Measurements from ENCODE around the gene PRND.
"Not testable (repeated sequence)": the region's sequence is repeated elsewhere in the genome, so short reads cannot be mapped to it uniquely, and the experiment has no call there.

Gene PRND

GRCh38 chr20:4759100-4759884, 37.6 kb downstream of the PRND start:
- not testable (repeated sequence) for H2BK5ac ChIP-seq (ENCODE audit: low read depth, low read length, poor library complexity); H3K4me1 ChIP-seq (ENCODE audit: control insufficient read depth in 1 of 2, insufficient read depth in 2 of 2, low read length in 2 of 2); H3K18ac ChIP-seq (ENCODE audit: low read length); H2AK5ac ChIP-seq (ENCODE audit: low read length); H4K91ac ChIP-seq (ENCODE audit: low read depth, low read length); H2BK12ac ChIP-seq (ENCODE audit: low read length); H3K36me3 ChIP-seq (ENCODE audit: control insufficient read depth in 1 of 2, insufficient read depth in 2 of 2, low read length in 2 of 2); H3K14ac ChIP-seq (ENCODE audit: low read length); H3K23ac ChIP-seq (ENCODE audit: low read length); H2AFZ ChIP-seq (ENCODE audit: insufficient read depth, low read length, poor library complexity); H3K9me3 ChIP-seq (ENCODE audit: insufficient read depth, low read depth, low read length); H2BK120ac ChIP-seq (ENCODE audit: insufficient read depth, low read length, poor library complexity); H3K27ac ChIP-seq (ENCODE audit: low read depth, low read length); H3K4me2 ChIP-seq (ENCODE audit: low read length); H3K79me1 ChIP-seq (ENCODE audit: low read length); H3K4ac ChIP-seq (ENCODE audit: low read depth, low read length); H3K4me3 ChIP-seq (ENCODE audit: low read depth, low read length); H4K12ac ChIP-seq (ENCODE audit: low read depth, low read length); H3K9ac ChIP-seq (ENCODE audit: low read length); H3K27me3 ChIP-seq (ENCODE audit: insufficient read depth, low read length); H3K79me2 ChIP-seq (ENCODE audit: control insufficient read depth, insufficient read depth, low read length, poor library complexity)
- DNase-seq = peak in 1 of 2 donors; percentile 14
- H4K8ac ChIP-seq (ENCODE audit: low read depth, low read length) = peak overlapping the region; percentile 72
- WGBS (ENCODE audit: extremely low coverage, insufficient coverage, insufficient read length) = no CpG with 5 or more reads among the region's 16 CpGs

- H4K91ac ChIP-seq (ENCODE audit: low read depth, low read length) = no peak overlapping the region
- H3K4me3 ChIP-seq (ENCODE audit: low read depth, low read length) = no peak overlapping the region
- H2BK12ac ChIP-seq (ENCODE audit: low read length) = no peak overlapping the region
- no peak overlapping the region for H3K27ac ChIP-seq (ENCODE audit: low read depth, low read length)
- no peaks in the 10 kb centered on the region for H3K79me2 ChIP-seq (ENCODE audit: control insufficient read depth, insufficient read depth, low read length, poor library complexity)
- H3K79me1 ChIP-seq (ENCODE audit: low read length) = peaks cover 4% of the 10 kb centered on the region
- H3K9ac ChIP-seq (ENCODE audit: low read length) = no peak overlapping the region
- no peak overlapping the region for H2AFZ ChIP-seq (ENCODE audit: insufficient read depth, low read length, poor library complexity)
- WGBS (ENCODE audit: extremely low coverage, insufficient coverage, insufficient read length) = no CpG with 5 or more reads among the region's 10 CpGs
- no peak overlapping the region for H3K14ac ChIP-seq (ENCODE audit: low read length)
- H3K4me2 ChIP-seq (ENCODE audit: low read length) = no peak overlapping the region
- H3K23ac ChIP-seq (ENCODE audit: low read length) = no peak overlapping the region
- peaks cover 2% of the 10 kb centered on the region for H3K9me3 ChIP-seq (ENCODE audit: insufficient read depth, low read depth, low read length)
- H3K4me1 ChIP-seq (ENCODE audit: control insufficient read depth in 1 of 2, insufficient read depth in 2 of 2, low read length in 2 of 2) = peaks cover 5% of the 10 kb centered on the region in 2 experiments
- H3K18ac ChIP-seq (ENCODE audit: low read length) = no peak overlapping the region
- no peak overlapping the region for H2AK5ac ChIP-seq (ENCODE audit: low read length)
- H3K27me3 ChIP-seq (ENCODE audit: insufficient read depth, low read length) = no peaks in the 10 kb centered on the region
- no peak overlapping the region for H4K8ac ChIP-seq (ENCODE audit: low read depth, low read length)
- H3K4ac ChIP-seq (ENCODE audit: low read depth, low read length) = no peak overlapping the region
- H4K12ac ChIP-seq (ENCODE audit: low read depth, low read length) = no peak overlapping the region
- H3K36me3 ChIP-seq (ENCODE audit: control insufficient read depth in 1 of 2, insufficient read depth in 2 of 2, low read length in 2 of 2) = no peaks in the 10 kb centered on the region
- H2BK120ac ChIP-seq (ENCODE audit: insufficient read depth, low read length, poor library complexity) = no peak overlapping the region
- no peak for DNase-seq
- H2BK5ac ChIP-seq (ENCODE audit: low read depth, low read length, poor library complexity) = no peak overlapping the region
These were observed 41.6 kb downstream of the PRND start for GRCh38 chr20:4763261-4763660.

- Histone ChIP-seq H3K4me1 (ENCODE audit: control insufficient read depth in 1 of 2, insufficient read depth in 2 of 2, low read length in 2 of 2) (peaks cover 5% of the 10 kb centered on the region in 2 experiments), H3K14ac (ENCODE audit: low read length) (no peak overlapping the region), H3K79me2 (ENCODE audit: control insufficient read depth, insufficient read depth, low read length, poor library complexity) (no peaks in the 10 kb centered on the region), H3K27me3 (ENCODE audit: insufficient read depth, low read length) (no peaks in the 10 kb centered on the region), H2AFZ (ENCODE audit: insufficient read depth, low read length, poor library complexity) (no peak overlapping the region), H3K79me1 (ENCODE audit: low read length) (peaks cover 4% of the 10 kb centered on the region), H4K8ac (ENCODE audit: low read depth, low read length) (no peak overlapping the region), H3K18ac (ENCODE audit: low read length) (no peak overlapping the region), H4K91ac (ENCODE audit: low read depth, low read length) (no peak overlapping the region), H2BK120ac (ENCODE audit: insufficient read depth, low read length, poor library complexity) (no peak overlapping the region), H3K4me2 (ENCODE audit: low read length) (no peak overlapping the region), H3K9me3 (ENCODE audit: insufficient read depth, low read depth, low read length) (peaks cover 2% of the 10 kb centered on the region), H2BK5ac (ENCODE audit: low read depth, low read length, poor library complexity) (no peak overlapping the region), H3K4me3 (ENCODE audit: low read depth, low read length) (no peak overlapping the region), H2AK5ac (ENCODE audit: low read length) (no peak overlapping the region), H3K36me3 (ENCODE audit: control insufficient read depth in 1 of 2, insufficient read depth in 2 of 2, low read length in 2 of 2) (no peaks in the 10 kb centered on the region), H3K4ac (ENCODE audit: low read depth, low read length) (no peak overlapping the region), H4K12ac (ENCODE audit: low read depth, low read length) (no peak overlapping the region), H2BK12ac (ENCODE audit: low read length) (no peak overlapping the region), H3K9ac (ENCODE audit: low read length) (no peak overlapping the region), H3K27ac (ENCODE audit: low read depth, low read length) (no peak overlapping the region), H3K23ac (ENCODE audit: low read length) (no peak overlapping the region)
- DNase-seq = peak in 1 of 2 donors; percentile 12
- WGBS (ENCODE audit: extremely low coverage, insufficient coverage, insufficient read length) = no CpG with 5 or more reads among the region's 3 CpGs
These were observed 42.2 kb downstream of the PRND start for GRCh38 chr20:4763723-4764510.

GRCh38 chr20:4764805-4765204, 43.1 kb downstream of the PRND start:
- Histone ChIP-seq H3K14ac (ENCODE audit: low read length) (no peak overlapping the region), H3K79me1 (ENCODE audit: low read length) (peaks cover 4% of the 10 kb centered on the region), H3K4ac (ENCODE audit: low read depth, low read length) (no peak overlapping the region), H3K9ac (ENCODE audit: low read length) (no peak overlapping the region), H3K9me3 (ENCODE audit: insufficient read depth, low read depth, low read length) (peaks cover 2% of the 10 kb centered on the region), H3K4me3 (ENCODE audit: low read depth, low read length) (no peak overlapping the region), H3K36me3 (ENCODE audit: control insufficient read depth in 1 of 2, insufficient read depth in 2 of 2, low read length in 2 of 2) (no peaks in the 10 kb centered on the region), H2AK5ac (ENCODE audit: low read length) (no peak overlapping the region), H2BK120ac (ENCODE audit: insufficient read depth, low read length, poor library complexity) (no peak overlapping the region), H3K27ac (ENCODE audit: low read depth, low read length) (no peak overlapping the region), H4K8ac (ENCODE audit: low read depth, low read length) (no peak overlapping the region), H3K79me2 (ENCODE audit: control insufficient read depth, insufficient read depth, low read length, poor library complexity) (no peaks in the 10 kb centered on the region), H3K4me2 (ENCODE audit: low read length) (no peak overlapping the region), H2AFZ (ENCODE audit: insufficient read depth, low read length, poor library complexity) (no peak overlapping the region), H3K4me1 (ENCODE audit: control insufficient read depth in 1 of 2, insufficient read depth in 2 of 2, low read length in 2 of 2) (peaks cover 5% of the 10 kb centered on the region in 2 experiments), H3K27me3 (ENCODE audit: insufficient read depth, low read length) (no peaks in the 10 kb centered on the region), H2BK12ac (ENCODE audit: low read length) (no peak overlapping the region), H4K91ac (ENCODE audit: low read depth, low read length) (no peak overlapping the region), H3K23ac (ENCODE audit: low read length) (no peak overlapping the region), H4K12ac (ENCODE audit: low read depth, low read length) (no peak overlapping the region), H2BK5ac (ENCODE audit: low read depth, low read length, poor library complexity) (no peak overlapping the region), H3K18ac (ENCODE audit: low read length) (no peak overlapping the region)
- no peak for DNase-seq
- WGBS (ENCODE audit: extremely low coverage, insufficient coverage, insufficient read length) = no CpG with 5 or more reads among the region's 1 CpG

Measured in trophoblast cell (in vitro differentiated cells and primary cell).